Brain pericyte (primary cell): ENCODE data around the gene FAM120B.

Source experiments
- DNase-seq: peaks from one replicate; pipeline ENCODE4 v3.0.0-alpha.2; 2012; ENCODE audit warnings: low read depth, low spot score

FAM120B gene

GRCh38 chr6:170417881-170418280 is 111.3 kb downstream of the FAM120B start:
- no peak for DNase-seq

- DNase-seq = no peak
Observed at GRCh38 chr6:170420283-170420682, 113.7 kb downstream of the FAM120B start.

- DNase-seq = no peak
Observed at GRCh38 chr6:170420791-170421776, 114.5 kb downstream of the FAM120B start.

- DNase-seq = no peak
Observed at GRCh38 chr6:170421921-170422320, 115.4 kb downstream of the FAM120B start.

GRCh38 chr6:170423030-170423429 is 116.5 kb downstream of the FAM120B start:
- DNase-seq = no peak

- no peak for DNase-seq
Observed at GRCh38 chr6:170423814-170424603, 117.5 kb downstream of the FAM120B start.

- no peak for DNase-seq
Observed at GRCh38 chr6:170424604-170425126, 118.1 kb downstream of the FAM120B start.

- no peak for DNase-seq
Observed at GRCh38 chr6:170429450-170429849, 122.9 kb downstream of the FAM120B start.

GRCh38 chr6:170433163-170434116 is 126.9 kb downstream of the FAM120B start:
- no peak for DNase-seq

GRCh38 chr6:170434117-170434820 is 127.7 kb downstream of the FAM120B start:
- DNase-seq = no peak

- DNase-seq = no peak
Observed at GRCh38 chr6:170434821-170435155, 128.2 kb downstream of the FAM120B start.

GRCh38 chr6:170435766-170436165 is 129.2 kb downstream of the FAM120B start:
- no peak for DNase-seq

GRCh38 chr6:170436209-170436809 is 129.8 kb downstream of the FAM120B start:
- no peak for DNase-seq

GRCh38 chr6:170437719-170438401 is 131.3 kb downstream of the FAM120B start:
- DNase-seq = no peak

GRCh38 chr6:170438402-170438753 is 131.8 kb downstream of the FAM120B start:
- peak; percentile 90 for DNase-seq

- DNase-seq = no peak
Observed at GRCh38 chr6:170438861-170439260, 132.3 kb downstream of the FAM120B start.

- no peak for DNase-seq
Observed at GRCh38 chr6:170439366-170440361, 133.1 kb downstream of the FAM120B start.

- no peak for DNase-seq
Observed at GRCh38 chr6:170440437-170440836, 133.9 kb downstream of the FAM120B start.
